ENCODE measurements around the gene PPP1R9A.

DNA sequence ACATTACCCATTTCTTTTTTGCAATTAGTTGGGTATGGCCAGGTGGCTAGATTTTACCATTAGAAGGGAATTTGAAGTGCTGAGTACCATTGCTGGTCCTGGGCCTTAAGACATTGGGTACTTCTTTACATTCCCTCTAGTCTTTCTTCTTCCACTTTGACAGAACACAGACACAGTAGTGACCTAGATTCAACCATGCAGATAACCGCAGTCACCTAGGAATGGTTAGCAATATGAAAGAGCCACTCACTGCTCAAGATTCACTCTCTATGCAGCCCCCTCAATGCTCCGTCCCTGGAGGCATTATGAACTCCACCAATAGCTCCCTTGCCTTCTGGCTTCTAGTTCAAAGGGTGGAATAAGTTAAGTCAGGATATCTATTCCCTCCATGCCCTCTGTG is 433.1 kb downstream of the PPP1R9A start:
- TF ChIP-seq POLR2A (IDR thresholded peaks at IDR 0.05; ENCODE audit: low read length) = no peak
- no peak for TF ChIP-seq GATA1 (IDR thresholded peaks at IDR 0.05; ENCODE audit: low read depth, low read length)

Measured in erythroblast (primary cell).